ENCODE measurements around the gene SH3D19. TPM values are rescaled to one million over a fixed set of nuclear protein-coding genes. Genes with fewer than 3 reads are reported as not detected.
A peak's percentile ranks its signal among the peaks of the same experiment; 100 is the strongest.
"Not testable (repeated sequence)": the region's sequence is repeated elsewhere in the genome, so short reads cannot be mapped to it uniquely, and the experiment has no call there.

Gene SH3D19
- total RNA-seq, 1 donor from 2014 or later: 50.2 TPM

- no peak for DNase-seq
Measured at GRCh38 chr4:151147000-151147399, 178.4 kb downstream of the SH3D19 start.

GRCh38 chr4:151144329-151145072 lies 180.9 kb downstream of the SH3D19 start:
- DNase-seq: no peak

- DNase-seq: no peak
Measured at GRCh38 chr4:151143811-151144210, 181.6 kb downstream of the SH3D19 start.

- DNase-seq: no peak
Measured at GRCh38 chr4:151143162-151143561, 182.2 kb downstream of the SH3D19 start.

- no peak for DNase-seq
Measured at GRCh38 chr4:151142758-151143157, 182.6 kb downstream of the SH3D19 start.

GRCh38 chr4:151139814-151140213 lies 185.6 kb downstream of the SH3D19 start:
- no peak for DNase-seq

- DNase-seq: not testable (repeated sequence)
Measured at GRCh38 chr4:151136048-151136447, 189.4 kb downstream of the SH3D19 start.

- no peak for DNase-seq
Measured at GRCh38 chr4:151133311-151133710, 192.1 kb downstream of the SH3D19 start.

- peak; percentile 74 for DNase-seq
Measured at GRCh38 chr4:151129796-151130195, 195.6 kb downstream of the SH3D19 start.

GRCh38 chr4:151117371-151117962 lies 207.9 kb downstream of the SH3D19 start:
- peak; percentile 83 for DNase-seq

- peak; percentile 25 for DNase-seq
Measured at GRCh38 chr4:151114986-151115385, 210.4 kb downstream of the SH3D19 start.

- DNase-seq: no peak
Measured at GRCh38 chr4:151114338-151114737, 211.1 kb downstream of the SH3D19 start.

- DNase-seq: no peak
Measured at GRCh38 chr4:151110236-151110635, 215.2 kb downstream of the SH3D19 start.

GRCh38 chr4:151107063-151107462 lies 218.3 kb downstream of the SH3D19 start:
- no peak for DNase-seq

- no peak for DNase-seq
Measured at GRCh38 chr4:151105454-151106032, 219.9 kb downstream of the SH3D19 start.

GRCh38 chr4:151104621-151105020 lies 220.8 kb downstream of the SH3D19 start:
- no peak for DNase-seq

GRCh38 chr4:151103758-151104157 lies 221.6 kb downstream of the SH3D19 start:
- no peak for DNase-seq

GRCh38 chr4:151100531-151100930 lies 224.9 kb downstream of the SH3D19 start:
- peak; percentile 30 for DNase-seq

- peak; percentile 59 for DNase-seq
Measured at GRCh38 chr4:151099976-151100417, 225.4 kb downstream of the SH3D19 start.

- peak; percentile 99 for DNase-seq
Measured at GRCh38 chr4:151099229-151099975, 226.0 kb downstream of the SH3D19 start, which contains the start of gene RPS3A. Gene RPS3A, plus strand, starts transcription at chr4:151099628. Its CDS starts 25 bp downstream, at chr4:151099653.

GRCh38 chr4:151098979-151099228 lies 226.5 kb downstream of the SH3D19 start:
- DNase-seq: no peak

- no peak for DNase-seq
Measured at GRCh38 chr4:151097759-151098158, 227.6 kb downstream of the SH3D19 start.

- no peak for DNase-seq
Measured at GRCh38 chr4:151095142-151095541, 230.3 kb downstream of the SH3D19 start.
